ENCODE measurements around the gene VIPR1.

The VIPR1 gene

GRCh38 chr3:42493798-42494151, 8.7 kb upstream of the VIPR1 start:
- DNase-seq: no peak

DNA sequence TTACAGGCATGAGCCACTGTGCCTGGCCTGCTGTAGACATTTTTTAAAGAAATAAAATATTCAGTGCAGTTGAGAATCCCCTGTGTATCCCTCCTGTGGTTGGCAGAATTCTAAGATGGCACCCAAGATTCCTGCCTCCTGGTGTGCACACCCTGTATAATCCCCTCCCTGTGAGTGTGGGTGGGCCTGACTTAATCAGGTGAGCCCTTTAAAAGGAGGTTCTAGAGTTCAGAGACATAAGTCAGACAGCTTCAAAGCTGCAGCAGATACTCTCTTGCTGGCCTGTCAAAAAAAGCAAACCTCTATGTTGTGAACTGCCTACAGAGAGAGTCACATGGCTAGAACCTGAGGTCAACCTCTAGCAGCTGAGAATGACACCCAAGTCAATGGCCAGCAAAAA, 7.0 kb upstream of the VIPR1 start:
- no peak for DNase-seq

DNA sequence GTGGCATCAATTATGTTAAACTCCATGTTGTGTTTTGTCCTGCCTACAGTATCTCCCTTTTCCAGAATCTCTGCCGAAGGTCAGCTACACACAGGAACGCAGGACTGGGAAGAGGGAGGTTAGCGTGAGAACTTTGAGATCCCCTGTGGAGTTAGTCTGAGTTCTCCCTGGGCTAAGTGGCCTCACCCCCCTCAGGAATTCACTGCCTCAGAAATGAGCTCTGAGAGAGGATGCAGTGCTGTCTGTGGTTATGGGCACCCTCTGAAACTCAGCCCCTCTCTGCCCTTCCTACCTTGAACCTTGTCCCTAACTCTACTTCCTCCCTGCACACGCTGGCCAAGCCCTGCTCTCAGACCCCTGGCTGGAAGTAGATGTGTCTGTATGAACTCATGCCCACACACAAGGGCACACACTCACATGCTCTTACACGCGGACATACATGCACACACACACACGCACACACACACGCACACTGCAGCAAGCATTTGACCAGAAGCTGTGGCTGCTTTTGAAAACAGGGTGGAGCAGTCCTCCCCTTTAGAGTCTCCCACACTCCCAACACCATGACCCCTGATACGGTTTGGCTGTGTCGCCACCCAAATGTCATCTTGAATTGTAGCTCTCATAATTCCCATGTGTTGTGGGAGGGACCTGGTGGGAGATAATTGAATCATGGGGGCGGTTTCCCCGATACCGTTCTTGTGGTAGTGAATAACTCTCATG, 5.3 kb upstream of the VIPR1 start:
- DNase-seq: no peak

DNA sequence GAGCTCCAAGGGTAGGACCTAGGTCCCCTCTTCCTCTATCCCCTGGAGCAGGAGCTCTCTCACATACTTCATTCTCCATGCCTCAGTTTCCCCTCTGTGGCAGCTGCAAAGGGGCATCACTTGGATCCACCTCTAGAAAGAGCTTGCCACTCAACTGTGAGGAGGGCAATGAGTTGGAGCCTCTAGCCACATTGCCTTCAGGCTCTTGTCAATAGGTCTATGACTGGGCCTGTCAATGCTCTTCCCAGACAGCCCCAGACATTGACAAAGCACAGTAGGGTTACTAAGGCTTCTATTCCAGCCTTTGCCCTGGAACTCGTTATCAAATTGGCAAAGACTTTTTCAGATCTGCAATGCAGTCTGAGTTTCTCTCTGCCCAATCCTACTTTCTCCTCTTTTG, 4.4 kb upstream of the VIPR1 start:
- DNase-seq: no peak

- peak; percentile 36 to 48 for DNase-seq
These were observed 3.5 kb upstream of the VIPR1 start for GRCh38 chr3:42498791-42499477.

DNA sequence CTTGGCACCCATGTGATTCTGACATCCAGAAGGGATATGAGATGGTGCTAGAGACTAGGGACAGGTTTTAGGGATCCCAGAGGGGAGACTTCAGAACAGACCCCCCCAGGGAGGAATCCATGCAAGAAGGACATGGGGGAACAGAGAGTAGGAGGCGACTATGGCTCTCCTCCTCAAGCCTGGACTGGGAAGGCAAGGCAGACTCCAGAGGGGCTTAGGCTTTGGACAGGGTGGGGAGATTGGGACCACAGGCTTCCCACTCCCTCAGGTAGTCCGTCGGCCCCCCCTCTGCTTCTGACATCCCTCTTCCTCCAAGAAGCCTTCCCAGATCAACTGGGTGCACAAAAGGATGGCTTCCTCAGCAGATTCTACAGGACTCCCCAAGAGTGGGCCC, 3.0 kb upstream of the VIPR1 start:
- DNase-seq: no peak

GRCh38 chr3:42500091-42500490, 2.4 kb upstream of the VIPR1 start:
- DNase-seq: no peak

DNA sequence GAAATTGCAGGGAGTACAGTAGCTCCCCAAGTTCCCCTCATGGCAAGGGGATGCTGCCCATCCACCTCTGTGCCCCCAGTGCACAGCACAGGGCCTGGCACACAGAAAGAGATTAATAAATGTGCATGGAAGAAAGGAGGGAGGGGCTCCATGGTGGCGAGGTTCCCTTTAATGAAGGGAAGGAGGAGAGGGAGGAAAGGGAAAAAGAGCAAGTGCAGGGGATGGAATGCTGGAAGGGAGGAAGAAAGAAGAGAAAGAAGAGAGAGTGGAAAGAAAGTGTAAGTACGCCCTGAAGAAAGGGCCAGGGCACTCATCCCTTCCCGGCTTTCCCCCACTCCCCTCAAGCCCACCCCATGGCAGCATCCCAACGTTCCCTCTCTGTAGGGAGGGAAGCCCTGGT, 1.5 kb upstream of the VIPR1 start:
- no peak for DNase-seq

DNA sequence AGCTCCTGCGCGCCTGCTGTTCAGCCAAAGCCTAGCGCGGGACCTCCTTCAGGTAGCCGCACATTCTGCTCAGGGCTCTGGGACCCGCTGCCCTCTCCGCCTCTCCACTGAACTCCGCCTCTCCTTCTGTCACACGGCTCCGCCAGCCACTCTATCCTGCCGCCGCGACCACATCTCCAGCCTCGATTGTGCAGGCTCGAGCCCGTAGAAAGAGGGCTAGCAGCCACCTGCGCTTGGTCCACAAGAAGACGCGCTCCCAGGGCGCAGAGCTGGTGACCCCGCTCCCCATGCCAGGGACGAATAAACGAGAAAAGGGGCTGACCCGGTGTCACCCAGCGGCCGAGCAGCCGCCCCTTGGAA, 1.1 kb upstream of the VIPR1 start:
- no peak for DNase-seq

DNA sequence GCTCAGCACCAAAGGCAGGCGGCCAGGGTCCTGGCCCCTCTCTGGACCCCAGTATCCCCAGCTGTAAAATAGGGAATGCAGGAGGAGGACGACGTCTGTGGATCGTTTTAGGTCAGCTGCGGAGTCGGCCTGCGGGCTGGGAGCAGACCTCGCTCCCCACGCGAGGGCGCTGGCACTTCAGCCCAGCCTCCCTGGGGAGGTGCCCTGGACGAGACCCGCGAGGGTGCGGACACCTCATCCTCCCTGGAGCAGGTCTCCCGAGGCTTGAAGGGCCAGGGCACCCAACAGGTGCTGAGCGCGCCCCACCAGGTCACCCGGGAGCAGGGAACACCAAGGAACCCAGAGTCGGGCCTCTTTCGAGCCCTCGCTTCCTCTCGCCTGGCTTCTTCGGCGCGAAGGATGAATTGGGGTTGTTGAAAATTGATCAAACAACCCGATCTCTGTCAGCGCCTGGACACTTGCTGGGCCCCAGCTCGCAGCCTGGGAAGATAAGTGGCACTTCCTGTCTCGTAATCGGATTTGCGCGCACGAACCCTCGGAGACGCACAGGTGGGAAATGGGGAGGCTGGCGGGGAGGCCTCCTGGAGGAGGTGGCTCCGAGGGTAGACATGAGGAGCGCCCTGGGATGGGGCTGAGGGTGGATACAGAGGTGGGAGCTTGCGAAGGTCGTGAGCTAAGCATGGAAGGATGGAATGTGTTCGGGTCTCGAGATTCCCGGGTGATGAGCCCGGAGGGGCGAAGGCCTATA, 588 bp upstream of the VIPR1 start:
- peak; percentile 70 to 76 for DNase-seq

GRCh38 chr3:42503251-42503924, 945 bp downstream of the VIPR1 start:
- peak in 1 of 2 experiments; percentile 6 for DNase-seq

DNA sequence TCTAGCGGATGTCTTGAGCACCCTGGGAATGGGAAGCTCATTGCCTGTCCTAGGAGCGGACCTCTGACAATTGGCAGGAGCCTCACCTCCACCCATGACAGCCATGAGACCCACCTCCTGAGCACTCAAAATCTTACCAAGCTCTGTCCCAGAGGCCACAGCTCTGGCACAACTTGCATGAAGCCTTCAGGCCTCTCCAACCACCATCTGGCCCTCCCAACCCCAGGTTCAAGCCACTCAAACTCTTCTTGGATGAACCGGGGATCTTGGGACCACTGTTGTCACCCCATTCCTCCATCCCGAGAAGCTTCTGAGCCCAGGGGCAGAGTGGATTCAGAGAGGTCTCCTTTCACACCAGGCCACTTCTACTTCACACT, 1.5 kb downstream of the VIPR1 start:
- DNase-seq: peak in 1 of 2 experiments; percentile 3

- no peak for DNase-seq
These were observed 2.1 kb downstream of the VIPR1 start for GRCh38 chr3:42504334-42505127.

GRCh38 chr3:42505128-42505848, 2.8 kb downstream of the VIPR1 start:
- DNase-seq: peak in 1 of 2 experiments; percentile 1

DNA sequence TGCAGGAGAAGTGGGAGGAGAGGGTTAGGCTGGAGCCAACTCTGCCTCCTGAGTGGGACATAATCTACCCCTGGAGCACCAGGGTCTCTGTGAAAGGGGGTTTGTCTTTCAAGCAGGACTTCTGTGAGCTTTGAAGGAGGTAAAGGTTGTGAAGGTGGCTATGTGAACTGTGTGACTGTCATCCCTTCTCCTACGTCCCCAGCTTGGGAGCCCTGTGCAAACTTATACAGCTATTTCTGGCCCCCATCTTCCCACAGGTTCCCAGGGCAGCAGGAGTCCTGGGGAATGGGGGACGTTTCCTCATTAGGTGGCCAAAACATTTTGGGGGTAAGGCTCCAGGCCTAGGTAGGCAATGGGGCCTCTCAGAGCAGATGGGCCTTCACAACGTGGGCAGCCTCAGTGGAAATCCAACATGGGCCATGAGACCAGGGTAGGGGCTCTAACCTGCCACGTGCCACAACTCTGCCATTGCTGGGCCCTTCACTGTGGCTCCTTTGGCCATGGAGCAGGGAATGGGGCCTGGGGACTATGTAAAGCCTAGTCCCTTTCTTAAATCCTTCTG, 3.5 kb downstream of the VIPR1 start:
- DNase-seq: peak in 1 of 2 experiments; percentile 1

DNA sequence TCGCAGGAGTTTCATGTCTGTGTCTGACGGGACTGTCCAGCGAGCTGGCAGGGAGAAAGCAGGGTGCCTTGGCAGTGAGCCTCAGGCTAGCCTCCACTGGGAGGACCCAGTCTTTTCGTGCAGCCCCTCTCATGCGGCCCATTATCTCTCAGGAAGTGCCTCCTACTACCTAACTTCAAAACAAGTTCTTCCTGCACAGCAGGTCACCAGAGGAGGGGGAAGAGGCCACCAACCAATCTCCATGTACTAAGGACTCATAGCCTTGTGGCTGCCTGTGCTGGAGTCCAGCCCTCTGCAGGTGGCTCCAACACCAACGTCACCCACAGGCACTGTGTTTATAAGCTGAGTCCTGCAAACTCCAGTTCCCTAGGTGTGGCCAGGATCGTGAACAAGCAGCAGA, 4.8 kb downstream of the VIPR1 start:
- DNase-seq: no peak

GRCh38 chr3:42507761-42508335, 5.4 kb downstream of the VIPR1 start:
- no peak for DNase-seq

- DNase-seq: no peak
These were observed 6.1 kb downstream of the VIPR1 start for GRCh38 chr3:42508562-42508961.

DNA sequence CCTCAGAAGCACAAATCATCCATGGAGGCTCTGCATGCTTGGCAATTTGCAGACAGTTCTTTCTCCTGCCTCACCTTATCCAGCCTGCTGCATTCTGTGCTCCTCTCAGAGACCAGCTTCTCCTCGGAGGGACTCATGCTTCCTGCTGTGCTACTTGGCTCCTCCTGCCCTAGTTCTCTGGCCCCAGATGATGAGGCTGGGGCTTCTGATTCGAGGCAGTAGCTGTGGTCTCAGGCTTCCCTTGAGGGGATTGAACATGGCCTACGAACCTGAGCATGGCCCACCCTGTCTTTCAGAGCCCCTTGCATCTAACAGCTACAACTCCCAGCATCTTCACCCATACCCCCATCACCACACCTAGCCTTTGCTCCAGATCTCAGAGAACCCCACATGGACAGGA, 6.7 kb downstream of the VIPR1 start:
- DNase-seq: no peak

GRCh38 chr3:42510325-42510724, 7.9 kb downstream of the VIPR1 start:
- no peak for DNase-seq

GRCh38 chr3:42511201-42511600, 8.8 kb downstream of the VIPR1 start:
- DNase-seq: no peak
